HG03575 (cell line): Measurements from ENCODE around the gene CNGA3.
"Not testable (repeated sequence)": the region's sequence is repeated elsewhere in the genome, so short reads cannot be mapped to it uniquely, and the experiment has no call there.

Experiments used
- ATAC-seq: cut with Tn5 transposase; IDR thresholded peaks from one replicate; pipeline ENCODE4 v1.9.1; 2021; ENCODE audit not compliant: unreplicated experiment, insufficient number of reproducible peaks, low FRiP score; ENCODE audit errors: extremely low read depth

Gene CNGA3

DNA sequence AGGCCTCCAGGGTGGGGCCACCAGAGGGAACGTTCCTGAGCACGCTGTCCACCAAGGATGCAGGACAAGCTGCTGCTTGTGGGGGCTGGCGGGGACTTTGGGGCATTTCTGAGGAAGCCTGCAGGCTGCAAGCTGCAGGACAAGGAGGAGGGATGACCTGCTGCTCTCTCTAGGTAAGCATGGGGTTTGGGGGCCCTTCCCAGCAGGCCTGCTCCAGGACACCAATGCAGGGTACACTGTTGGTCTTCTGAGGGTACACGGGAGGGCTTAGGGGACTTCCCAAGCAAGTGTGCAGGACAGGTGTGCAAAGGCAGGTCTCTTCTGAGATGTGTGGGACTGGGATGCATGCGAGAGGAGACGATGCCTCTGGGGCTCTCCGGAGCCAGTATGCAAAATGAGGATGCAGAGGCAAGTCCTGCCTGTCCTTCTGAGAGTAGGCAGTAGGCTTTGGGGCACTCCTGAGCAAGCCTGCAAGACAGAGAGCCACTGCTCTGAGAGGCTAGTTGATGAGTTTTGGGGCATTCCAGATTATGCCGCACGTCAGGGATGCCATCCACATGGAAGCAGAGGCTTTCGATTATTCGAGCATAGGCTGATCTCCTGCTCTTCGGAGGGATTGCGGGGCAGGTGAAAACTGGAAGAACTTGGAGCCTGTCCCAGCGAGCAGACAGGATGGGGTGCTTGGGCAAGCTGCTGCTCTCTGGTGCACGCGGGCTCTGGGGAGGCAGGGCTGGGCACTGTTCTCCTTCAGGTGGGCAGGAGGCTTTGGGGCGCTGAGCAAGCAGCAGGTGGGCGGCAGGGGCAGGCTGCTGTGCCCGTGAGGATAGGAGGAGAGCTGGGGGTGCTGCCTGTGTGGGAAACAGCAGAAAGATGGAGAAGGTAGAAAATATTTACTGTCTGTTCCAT is 44.6 kb downstream of the CNGA3 start:
- ATAC-seq: no peak

DNA sequence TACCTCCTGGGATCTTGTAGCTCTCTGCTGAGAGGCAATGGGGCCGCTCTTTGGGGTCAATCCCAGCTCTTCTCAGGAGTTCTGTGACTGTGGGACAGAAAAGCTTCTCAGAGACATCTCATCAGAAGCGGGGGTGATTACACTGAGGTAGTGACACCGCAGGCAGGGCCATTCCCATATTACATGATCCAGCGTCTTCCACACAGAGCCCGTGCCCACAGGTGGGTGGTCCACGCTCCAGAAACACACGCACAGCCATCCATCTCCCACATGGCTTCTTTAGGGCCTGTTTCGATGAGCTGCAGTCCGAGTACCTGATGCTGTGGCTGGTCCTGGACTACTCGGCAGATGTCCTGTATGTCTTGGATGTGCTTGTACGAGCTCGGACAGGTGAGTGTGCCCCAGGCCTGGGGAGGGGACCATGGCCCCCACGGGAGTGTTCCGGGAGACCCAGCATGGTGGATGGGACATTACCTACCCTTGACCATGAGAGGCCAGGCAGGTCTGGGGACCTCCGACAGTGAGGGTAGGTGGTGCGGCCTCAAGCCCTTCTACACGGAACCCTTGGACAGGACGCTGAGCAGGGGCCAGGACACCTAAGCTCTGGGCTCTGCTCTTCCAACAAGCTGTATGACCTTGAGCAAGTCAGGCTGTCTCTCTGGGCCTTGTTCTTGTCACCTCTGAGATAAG is 45.5 kb downstream of the CNGA3 start:
- no peak for ATAC-seq

DNA sequence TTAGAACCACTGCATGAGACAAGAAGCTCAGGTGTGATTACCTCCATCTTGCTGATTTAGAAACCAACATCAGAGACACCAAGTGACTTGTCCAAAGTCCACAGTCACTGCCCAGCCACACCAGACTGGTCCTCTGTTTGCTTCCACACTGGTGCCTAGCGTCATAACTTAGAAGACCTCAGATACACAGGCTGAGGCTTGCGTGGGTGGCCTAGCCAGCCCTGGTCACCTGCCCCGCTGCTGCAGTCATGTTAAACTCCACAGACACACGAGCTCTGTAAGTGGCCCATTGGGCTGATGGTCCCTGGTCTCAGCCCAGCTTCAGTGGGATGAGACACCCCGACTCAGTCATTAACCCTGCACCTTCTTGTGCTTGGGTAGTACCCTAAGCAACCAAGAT is 47.1 kb downstream of the CNGA3 start:
- no peak for ATAC-seq

DNA sequence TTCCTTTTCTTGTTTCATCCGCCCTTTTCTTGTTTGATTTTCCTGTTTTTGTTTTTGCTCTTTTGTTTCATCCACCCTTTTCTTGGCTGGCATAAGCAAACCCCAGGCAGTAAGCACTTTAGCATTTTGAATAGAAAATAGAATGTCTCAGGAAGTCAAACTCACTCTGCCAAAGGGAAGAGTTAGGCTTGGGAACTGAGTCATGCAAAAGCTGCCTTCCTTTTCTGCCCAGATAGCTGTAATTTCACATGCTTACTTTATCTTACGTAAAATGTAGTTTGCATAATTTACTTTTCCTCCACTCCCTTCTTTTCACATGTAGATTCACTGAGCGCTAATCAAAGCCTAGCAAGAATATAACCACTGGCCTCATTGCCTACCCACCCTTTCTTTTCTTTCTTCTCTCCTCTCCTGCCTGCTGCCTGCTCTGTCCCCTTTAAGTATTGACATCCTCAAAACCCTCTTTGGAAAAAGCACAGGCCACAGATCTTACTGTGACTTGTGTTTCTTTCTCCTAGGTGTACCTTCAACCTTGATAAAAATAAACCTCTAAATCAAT is 48.4 kb downstream of the CNGA3 start:
- no peak for ATAC-seq

DNA sequence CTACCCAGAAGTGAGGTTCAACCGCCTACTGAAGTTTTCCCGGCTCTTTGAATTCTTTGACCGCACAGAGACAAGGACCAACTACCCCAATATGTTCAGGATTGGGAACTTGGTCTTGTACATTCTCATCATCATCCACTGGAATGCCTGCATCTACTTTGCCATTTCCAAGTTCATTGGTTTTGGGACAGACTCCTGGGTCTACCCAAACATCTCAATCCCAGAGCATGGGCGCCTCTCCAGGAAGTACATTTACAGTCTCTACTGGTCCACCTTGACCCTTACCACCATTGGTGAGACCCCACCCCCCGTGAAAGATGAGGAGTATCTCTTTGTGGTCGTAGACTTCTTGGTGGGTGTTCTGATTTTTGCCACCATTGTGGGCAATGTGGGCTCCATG is 49.7 kb downstream of the CNGA3 start:
- no peak for ATAC-seq

DNA sequence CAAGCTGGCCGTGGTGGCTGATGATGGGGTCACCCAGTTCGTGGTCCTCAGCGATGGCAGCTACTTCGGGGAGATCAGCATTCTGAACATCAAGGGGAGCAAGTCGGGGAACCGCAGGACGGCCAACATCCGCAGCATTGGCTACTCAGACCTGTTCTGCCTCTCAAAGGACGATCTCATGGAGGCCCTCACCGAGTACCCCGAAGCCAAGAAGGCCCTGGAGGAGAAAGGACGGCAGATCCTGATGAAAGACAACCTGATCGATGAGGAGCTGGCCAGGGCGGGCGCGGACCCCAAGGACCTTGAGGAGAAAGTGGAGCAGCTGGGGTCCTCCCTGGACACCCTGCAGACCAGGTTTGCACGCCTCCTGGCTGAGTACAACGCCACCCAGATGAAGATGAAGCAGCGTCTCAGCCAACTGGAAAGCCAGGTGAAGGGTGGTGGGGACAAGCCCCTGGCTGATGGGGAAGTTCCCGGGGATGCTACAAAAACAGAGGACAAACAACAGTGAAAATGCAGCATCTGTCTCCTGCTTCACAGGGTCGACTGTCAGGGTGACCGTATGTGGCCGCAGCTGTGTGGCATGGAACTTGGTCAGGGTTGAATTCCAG is 50.6 kb downstream of the CNGA3 start:
- ATAC-seq: no peak

DNA sequence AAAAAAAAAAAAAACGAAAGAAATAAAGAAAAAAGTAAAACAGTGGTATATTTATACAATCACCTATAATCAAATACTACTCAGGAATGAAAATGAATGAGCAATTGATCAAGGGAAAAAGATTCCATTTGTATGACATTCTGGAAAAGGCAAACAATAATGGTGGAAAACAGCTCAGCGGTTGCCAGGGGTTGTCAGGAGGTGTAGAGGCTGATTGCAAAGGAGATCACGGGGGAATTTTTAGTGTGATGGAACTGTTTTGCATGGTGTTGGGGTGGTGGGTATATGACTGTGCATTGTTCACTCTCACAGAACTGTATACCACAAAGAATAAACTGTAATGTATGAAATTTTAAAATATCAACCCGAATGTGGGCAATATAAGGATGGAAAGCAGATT is 52.9 kb downstream of the CNGA3 start:
- no peak for ATAC-seq

DNA sequence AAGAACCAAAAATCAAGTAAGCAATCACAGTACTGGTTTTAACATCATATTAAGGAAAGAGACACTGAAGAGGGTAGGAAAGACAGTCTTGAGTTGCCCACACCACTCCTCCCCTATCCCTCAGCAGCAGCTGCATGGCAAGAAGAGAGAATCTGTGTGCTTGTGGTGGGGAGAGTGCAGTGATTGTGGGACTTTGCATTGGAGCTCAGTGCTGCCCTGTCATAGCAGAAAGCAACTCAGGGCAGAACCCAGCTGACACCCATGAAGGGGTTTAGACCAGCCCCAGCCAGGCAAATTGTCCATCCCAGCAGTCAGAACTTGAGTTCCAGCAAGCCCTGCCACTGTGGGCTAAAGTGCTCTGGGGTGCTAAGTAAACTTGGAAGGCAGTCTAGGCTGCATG is 57.6 kb downstream of the CNGA3 start:
- ATAC-seq: no peak

DNA sequence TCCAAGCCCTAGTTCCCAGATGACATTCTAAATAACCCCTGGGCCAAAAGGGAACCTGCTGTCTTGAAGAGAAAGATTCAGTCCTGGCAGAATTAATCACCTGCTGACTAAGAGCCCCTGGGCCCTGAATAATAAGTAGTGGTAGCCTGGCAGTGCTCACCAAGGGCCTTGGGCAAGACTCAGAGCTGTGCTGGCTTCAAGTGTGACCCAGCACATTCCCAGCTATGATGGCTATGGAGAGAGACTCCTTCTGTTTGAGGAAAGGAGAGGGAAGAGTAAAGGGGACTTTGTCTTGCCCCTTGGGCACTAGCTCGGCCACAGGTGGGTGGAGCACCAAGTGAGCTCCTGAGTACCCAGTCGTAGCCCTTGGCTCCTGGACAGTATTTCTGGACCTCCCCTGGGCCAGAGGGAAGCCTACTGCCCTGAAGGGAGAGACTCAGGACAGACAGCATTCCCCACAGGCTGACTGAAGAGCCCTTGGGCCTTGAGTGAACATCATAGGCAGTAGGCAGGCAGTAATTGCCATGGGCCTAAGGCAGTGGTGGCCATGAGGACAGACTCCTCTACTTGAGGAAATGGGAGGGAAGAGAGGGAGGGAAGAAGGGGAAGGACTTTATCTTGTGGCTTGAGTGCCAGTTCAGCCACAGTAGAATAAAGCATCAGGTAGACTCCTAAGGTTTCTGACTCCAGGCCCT is 58.4 kb downstream of the CNGA3 start:
- no peak for ATAC-seq

DNA sequence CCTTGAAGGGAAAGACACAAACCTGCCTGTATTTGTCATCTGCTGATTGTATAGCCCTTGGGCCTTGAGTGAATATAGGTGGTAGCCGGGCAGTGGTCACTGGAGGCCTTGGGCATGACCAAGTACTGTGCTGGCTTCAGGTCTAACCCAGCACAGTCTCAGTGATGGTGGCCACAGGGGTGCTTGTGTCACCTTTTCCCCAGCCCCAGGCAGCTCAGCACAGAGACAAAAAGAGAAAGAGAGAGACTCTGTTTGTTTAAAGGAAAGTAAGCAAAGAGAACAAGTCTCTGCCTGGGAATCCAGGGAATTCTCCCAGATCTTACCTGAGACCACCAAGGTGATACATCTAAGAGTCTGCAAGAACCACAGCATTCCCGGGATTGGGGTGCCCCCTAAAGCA is 59.0 kb downstream of the CNGA3 start:
- ATAC-seq: no peak

DNA sequence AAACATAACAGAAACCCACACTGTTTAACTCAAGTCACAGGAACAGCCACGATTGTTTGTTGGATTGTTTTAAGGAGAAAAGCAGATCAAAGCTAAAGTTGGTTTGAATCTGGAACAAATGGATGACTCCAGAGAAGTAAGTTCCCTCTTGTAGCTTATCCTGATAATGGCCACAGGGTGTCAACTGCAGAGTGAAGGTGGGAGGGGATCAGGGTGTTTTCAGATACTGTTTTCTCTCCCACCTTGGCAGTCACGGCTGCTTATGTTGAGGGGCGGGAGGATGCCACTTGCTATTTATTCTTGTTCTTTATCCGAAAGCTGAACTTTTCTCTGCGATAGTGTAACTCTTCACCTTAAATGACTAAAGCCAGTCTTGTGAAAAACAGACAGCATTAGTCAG is 61.9 kb downstream of the CNGA3 start:
- no peak for ATAC-seq

DNA sequence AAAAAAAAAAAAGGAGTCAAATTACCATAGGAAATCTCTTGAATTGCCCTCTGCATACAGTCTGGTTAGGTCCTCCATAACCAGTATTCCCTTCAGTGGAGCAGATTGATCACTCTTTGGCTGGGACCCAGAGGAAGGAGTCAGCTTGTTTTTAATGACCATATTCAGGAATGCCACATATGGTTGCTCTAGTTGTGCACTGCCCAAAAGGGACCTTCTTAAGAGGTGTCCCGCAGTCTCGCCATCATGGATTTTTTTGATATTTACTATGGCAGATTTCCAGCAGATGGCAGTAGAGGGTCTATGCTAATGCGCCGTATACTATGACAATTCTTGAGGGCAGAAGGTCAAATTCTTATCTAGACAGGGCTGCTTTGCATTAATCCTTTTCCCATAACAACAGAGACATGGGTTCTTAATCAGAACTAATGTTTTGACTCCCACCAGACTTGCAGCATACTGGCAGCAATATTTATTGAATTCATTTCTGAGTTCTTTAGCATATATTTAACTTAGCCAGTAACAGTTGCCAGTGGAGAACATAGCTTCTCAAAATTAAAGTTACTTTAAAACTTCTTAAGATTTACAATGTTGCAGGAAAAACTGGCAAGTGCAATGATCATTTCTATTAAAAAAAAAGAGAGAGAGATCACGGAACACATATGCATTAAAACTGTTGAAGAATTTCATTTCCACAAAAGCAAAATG is 66.6 kb downstream of the CNGA3 start:
- peak; percentile 64 for ATAC-seq

DNA sequence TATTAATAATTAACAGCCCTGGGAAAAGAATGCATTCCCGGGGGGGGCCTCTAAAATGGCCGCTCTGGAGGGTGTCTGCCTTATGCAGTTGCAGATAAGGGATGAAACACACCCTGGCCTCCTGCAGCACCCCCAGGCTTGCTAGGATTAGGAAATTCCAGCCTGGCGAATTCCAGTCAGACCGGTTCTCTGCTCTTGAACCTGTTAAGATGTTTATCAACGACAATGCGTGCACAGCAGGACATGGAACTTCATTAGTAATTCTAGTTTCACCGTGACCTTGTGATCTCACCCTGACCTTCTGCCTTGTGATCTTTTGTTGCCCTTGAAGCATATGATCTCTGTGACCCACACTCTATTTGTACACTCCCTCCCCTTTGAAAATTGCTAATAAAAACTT is 68.0 kb downstream of the CNGA3 start:
- ATAC-seq: not testable (repeated sequence)

DNA sequence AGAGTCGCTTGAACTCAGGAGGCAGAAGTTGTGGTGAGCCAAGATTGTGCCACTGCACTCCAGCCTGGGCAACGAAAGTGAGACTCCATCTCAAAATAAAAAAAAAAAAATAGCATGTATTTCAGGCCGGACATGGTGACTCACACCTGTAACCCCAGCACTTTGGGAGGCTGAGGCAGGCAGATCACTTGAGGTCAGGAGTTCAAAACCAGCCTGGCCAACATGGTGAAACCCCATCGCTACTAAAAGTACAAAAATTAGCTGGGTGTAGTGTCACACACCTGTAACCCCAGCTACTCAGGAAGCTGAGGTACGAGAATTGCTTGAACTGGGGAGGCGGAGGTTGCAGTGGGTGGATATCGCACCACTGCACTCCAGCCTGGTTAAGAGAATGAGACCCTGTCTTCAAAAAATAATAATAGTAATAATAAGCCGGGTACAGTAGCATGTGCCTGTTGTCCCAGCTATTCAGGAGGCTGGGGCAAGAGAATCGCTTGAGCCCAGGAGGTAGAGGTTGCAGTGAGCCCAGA is 69.5 kb downstream of the CNGA3 start:
- not testable (repeated sequence) for ATAC-seq

DNA sequence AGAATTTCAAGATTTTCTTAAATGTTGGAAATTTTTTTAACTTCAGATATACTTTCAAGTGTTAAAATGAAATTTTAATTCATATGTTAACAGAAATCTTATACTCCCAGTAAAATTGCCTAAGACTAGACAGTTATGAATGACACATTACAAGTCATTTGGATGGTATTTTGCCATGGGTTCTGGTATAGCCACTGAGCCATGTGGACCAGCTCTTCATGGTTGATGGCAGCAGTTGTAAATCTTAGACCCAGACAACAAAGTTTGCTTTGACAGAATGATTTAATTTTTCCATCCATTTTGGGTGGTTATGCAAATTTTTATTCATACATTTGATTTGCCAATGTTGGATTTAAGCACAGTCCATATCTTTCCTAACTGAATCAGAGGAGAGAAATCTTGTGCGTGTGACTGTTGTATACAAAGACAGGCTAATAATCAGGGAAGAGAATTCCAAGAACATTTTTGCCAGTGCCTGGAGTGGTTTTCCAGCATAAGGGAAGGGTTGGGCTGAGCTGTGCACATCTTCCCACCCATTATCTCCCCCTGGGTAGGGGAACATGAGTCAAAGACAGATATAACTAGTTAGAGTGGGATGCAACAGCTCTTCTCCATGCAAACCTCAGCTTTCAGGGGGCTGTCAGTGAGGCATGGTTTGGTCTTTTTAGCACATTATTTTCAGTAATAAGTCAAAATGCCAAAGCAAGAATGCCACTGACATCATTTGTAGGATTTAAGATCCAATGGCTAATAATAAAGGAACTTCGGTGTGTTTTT is 70.3 kb downstream of the CNGA3 start:
- no peak for ATAC-seq

DNA sequence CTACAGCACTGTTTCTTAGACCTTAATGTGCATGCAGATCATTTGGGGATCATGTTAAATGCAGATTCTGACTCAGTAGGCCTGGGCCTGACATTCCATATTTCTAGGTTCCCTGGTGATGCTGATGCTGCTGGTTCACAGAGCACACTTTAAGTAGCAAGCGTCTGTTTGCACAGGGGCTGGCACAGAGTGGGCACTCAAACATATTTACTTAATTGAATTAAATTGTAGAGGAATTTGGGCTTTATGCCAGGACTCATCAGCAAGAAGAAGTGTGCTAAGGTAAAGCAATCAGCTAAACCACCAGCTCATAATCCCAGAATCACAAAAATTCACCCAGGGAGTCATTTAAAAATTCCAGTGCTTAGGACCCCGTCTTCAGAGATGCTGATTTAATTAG is 73.3 kb downstream of the CNGA3 start:
- ATAC-seq: no peak

DNA sequence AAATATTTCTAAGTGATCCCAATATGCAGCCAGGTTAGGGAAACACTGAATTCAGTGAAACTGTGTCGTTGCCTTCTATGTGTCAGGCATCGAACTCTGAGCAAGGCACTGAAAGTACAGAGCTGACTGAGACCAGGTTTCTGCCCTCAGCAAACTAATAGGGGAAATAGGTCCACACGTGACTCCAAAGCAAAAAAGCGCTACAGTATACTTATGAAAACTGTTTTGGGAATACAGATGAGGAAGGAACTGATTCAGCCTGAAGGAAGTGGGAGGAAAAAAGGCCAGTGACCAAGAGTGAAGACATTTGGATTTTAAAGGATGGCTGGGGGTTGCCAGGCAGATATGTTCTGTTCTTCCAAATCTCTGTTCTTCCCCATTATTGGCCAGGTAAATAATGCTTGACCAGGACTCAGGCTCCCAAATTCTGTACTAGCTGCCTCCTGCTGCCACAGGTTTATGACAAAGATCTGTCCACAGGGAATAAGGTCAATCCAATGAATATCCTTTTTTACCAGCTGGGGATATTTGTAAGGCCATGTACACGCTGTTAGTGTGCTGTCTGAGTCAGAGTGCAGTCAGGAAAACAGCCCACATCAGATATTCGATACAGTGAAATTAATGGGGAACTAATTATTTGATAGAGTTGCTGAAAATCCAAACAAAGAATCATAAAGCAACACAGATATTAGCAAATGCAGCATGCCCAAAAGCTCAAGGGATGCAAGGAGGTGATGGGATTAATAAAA is 73.9 kb downstream of the CNGA3 start:
- no peak for ATAC-seq
